Panc1 (cell line): ENCODE data around the gene PLEKHG4.

Experiments
- POLR2AphosphoS5 ChIP-seq: IDR thresholded peaks from 2 replicates; pipeline ENCODE4 v1.6.1; 2012; ENCODE audit warnings: mild to moderate bottlenecking, low read depth, low read length, moderate library complexity
- TF ChIP-seq, protein P1 (sequence below): fragments of 450-650 bp; IDR thresholded peaks from 2 replicates; pipeline ENCODE4 v1.5.1; 2017; ENCODE audit warnings: mild to moderate bottlenecking

DNA sequence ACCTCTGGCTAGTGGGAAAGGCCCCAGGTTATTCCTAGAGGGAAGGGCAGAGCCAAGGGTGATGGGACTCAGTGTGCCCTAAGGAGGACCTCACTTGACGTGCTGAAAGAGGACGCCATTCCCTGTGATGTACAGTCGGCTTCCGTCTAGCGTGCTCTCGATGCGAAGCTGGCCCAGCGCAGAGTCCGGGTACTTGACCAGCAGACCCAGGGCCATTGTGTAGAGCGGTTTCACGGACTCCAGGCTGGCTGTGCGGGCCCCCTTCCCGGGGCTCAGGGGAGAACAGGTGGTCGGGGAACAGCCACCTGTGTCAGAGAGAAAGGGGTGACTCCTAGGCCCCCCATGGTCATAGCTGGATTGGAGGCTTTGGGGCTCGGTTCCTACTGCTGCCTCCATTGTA lies 19.9 kb downstream of the PLEKHG4 start:
- TF ChIP-seq, protein P1, sequence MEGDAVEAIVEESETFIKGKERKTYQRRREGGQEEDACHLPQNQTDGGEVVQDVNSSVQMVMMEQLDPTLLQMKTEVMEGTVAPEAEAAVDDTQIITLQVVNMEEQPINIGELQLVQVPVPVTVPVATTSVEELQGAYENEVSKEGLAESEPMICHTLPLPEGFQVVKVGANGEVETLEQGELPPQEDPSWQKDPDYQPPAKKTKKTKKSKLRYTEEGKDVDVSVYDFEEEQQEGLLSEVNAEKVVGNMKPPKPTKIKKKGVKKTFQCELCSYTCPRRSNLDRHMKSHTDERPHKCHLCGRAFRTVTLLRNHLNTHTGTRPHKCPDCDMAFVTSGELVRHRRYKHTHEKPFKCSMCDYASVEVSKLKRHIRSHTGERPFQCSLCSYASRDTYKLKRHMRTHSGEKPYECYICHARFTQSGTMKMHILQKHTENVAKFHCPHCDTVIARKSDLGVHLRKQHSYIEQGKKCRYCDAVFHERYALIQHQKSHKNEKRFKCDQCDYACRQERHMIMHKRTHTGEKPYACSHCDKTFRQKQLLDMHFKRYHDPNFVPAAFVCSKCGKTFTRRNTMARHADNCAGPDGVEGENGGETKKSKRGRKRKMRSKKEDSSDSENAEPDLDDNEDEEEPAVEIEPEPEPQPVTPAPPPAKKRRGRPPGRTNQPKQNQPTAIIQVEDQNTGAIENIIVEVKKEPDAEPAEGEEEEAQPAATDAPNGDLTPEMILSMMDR = no peak
- TF ChIP-seq POLR2AphosphoS5 = no peak
